GM19328 (cell line): ENCODE measurements around the gene LARP1.
"Not testable (repeated sequence)": the region's sequence is repeated elsewhere in the genome, so short reads cannot be mapped to it uniquely, and the experiment has no call there.

Source experiments
- ATAC-seq: cut with Tn5 transposase; IDR thresholded peaks from one replicate; pipeline ENCODE4 v1.9.1; 2021; ENCODE audit warnings: mild to moderate bottlenecking, moderate library complexity; ENCODE audit not compliant: unreplicated experiment

The LARP1 gene

GRCh38 chr5:154759868-154760267 lies 4.7 kb downstream of the LARP1 start:
- ATAC-seq = not testable (repeated sequence)

DNA sequence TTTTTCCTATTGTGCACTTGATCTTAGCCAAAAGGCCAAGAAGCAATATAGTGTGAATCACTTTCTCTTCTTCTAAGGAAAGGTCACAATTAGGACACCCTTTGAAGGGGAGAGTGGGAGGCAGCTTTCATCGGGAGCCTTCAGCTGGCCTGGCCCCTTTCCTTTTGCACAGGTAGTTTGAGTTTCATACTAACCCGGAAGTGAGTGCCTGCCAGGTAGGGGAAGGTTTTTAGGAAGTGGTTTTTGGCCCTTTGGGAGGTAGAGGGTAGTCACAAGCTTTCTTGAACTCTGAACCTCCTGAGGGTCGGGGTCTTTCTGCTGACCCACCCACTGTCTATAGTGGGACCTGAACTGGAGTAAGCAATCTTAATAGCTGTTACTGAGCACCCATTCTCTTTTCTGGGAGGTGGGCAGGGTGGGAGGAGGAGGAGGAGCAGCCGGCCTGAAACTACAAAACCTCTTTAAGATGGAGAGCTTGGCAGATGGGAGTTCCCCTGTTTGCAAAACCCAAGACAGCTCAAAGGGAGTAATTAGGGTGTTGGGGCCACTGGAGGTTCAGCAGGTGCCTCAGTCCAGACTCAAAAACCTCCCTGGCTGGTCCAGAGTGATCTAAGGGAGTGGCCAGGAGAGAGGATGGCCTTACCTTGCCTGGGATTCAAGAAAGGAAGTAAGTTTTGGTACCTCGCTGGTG lies 6.0 kb downstream of the LARP1 start:
- no peak for ATAC-seq

- no peak for ATAC-seq
Measured at GRCh38 chr5:154762261-154762660, 7.1 kb downstream of the LARP1 start.

DNA sequence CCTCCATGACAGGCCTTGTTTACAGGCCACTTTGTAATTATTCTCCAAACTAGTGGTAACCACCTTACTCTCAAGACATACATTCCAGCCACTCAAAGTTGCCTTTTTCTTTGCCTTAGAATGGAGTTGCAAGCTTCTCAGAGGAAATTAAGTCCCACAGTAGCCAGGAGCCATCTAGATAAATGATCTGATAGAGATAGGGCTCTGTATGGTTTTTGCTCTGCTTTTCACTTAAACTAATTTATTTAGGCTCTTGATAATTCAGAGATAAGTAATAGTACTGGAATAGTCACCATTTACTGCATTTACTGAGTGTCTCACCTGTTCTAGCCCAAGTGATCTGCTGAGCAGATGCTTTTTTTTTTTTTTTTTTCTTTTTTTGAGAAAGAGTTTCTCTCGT lies 7.5 kb downstream of the LARP1 start:
- ATAC-seq = no peak

DNA sequence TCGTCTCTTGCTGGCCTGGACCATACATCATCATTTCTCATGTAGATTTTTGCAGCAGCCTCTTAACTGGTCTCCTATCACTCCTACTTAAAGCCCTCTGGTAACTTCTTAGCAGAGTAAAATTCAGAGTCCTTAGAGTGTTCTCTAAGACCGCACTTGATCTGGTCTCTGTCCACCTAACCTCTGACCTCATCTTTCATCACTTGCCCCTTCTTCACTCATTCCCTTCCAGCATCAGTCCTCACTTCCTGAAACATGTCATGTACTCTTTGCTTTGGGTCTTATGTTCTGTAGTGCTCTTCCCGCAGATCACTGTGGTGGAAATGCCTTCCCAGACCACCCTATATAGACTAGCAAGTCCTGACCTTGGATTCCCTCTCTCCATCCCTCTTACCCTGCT lies 9.8 kb downstream of the LARP1 start:
- no peak for ATAC-seq

DNA sequence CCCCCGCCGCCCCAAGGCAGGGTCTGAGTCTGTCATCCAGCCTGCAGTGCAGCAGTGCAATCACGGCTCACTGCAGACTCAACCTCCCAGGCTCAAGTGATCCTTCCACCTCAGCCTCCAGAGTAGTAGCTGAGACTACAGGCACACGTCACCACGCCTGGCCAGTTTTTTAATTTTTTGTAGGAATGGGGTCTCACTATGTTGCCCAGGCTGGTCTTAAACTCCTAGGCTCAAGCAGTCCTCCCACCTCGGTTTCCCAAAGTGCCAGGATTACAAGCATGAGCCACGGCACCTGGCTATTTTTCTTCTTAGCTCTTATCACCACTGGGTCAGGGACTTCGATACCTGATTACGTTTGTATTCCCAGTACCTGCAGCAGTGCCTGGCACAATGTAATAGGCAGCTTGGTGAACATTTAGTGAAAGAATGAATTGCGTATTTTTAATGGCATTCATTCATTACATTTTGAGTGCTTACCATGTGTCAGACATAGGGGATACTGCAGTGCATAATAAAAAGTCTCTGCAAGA lies 10.3 kb downstream of the LARP1 start:
- ATAC-seq = no peak

- ATAC-seq = no peak
Measured at GRCh38 chr5:154766558-154767281, 11.5 kb downstream of the LARP1 start.

GRCh38 chr5:154767576-154767975 lies 12.4 kb downstream of the LARP1 start:
- no peak for ATAC-seq

GRCh38 chr5:154768207-154768606 lies 13.0 kb downstream of the LARP1 start:
- ATAC-seq = no peak

- ATAC-seq = peak; percentile 39
Measured at GRCh38 chr5:154770111-154770510, 14.9 kb downstream of the LARP1 start.

GRCh38 chr5:154771383-154771901 lies 16.3 kb downstream of the LARP1 start:
- ATAC-seq = no peak

DNA sequence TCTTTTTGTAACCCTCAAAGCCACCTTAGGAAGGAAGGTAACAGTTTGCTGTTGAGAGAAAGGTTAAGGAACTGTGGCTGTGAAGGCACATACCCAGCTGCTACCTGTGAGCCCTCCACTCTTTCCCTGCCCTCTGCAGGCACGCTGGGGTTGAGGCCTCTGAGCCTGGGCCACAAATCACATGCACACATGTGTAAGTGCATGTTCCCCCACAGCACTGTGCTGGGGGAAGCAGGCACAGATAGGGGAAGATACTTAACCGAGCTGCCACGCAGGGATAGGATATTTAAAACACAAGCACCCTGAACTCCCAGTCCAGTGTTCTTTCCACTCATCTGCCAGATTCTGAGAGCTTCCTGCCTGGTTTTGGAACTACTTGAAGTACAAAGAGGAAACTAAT lies 18.1 kb downstream of the LARP1 start:
- ATAC-seq = no peak

DNA sequence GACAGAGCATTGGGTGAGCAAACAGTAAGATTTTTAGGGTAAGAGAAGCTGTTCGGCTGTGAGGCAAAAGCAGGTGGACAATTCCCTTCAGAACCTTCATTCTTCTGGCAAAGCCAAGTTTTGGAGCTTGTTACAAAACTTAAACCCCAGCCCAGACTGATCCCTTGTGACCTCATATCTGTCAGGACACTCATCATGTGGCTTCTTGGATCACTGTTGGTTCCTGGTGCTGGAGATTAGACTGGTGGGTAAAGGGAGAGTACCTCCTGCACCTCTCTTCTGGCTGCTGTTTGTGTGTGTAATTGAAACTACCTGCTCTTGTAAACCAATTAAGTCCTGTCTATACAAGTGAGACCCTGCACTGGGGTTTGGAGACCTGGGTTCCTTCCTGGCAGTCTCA lies 21.0 kb downstream of the LARP1 start:
- no peak for ATAC-seq

GRCh38 chr5:154778534-154778933 lies 23.4 kb downstream of the LARP1 start:
- no peak for ATAC-seq

GRCh38 chr5:154779105-154779504 lies 23.9 kb downstream of the LARP1 start:
- ATAC-seq = no peak

GRCh38 chr5:154780128-154780527 lies 25.0 kb downstream of the LARP1 start:
- no peak for ATAC-seq

- no peak for ATAC-seq
Measured at GRCh38 chr5:154782326-154782725, 27.1 kb downstream of the LARP1 start.

- no peak for ATAC-seq
Measured at GRCh38 chr5:154782812-154783592, 27.8 kb downstream of the LARP1 start.

DNA sequence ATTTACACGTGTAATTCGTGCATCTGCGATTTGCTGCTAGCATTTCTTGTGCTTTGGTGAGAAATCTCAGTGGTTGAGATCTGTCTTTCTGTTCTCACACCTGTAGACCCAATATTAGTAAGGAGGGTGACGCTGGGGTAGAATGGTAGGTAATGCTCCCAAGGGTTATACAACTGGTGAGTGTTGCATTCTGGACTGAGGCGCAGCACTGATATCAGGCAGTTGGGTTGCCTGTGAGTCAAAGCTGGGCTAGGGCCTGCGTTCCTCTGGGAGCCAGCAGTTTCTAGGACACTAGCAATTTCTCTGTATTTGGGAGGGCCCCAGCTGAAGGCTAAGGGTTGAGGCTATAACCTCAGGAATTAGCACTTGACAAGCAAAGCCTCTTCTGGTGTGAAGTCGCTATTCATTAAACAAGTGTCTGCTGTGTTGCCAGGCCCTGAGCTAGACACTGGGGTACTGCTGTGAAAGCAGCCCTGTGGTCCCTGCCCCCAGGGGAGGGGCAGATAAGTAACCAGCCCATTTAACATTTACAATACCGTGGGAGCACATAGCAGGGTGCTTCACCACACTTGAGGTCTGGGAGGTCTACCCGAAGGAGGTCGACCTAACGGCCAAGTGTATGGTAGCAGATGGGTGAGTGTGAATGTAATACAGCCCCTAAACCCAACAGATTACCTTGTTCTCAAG lies 28.7 kb downstream of the LARP1 start:
- ATAC-seq = peak; percentile 38

GRCh38 chr5:154784856-154785255 lies 29.7 kb downstream of the LARP1 start:
- ATAC-seq = no peak

GRCh38 chr5:154786414-154786813 lies 31.2 kb downstream of the LARP1 start:
- ATAC-seq = no peak
